ENCODE data around the gene SUPT3H.

SUPT3H gene

DNA sequence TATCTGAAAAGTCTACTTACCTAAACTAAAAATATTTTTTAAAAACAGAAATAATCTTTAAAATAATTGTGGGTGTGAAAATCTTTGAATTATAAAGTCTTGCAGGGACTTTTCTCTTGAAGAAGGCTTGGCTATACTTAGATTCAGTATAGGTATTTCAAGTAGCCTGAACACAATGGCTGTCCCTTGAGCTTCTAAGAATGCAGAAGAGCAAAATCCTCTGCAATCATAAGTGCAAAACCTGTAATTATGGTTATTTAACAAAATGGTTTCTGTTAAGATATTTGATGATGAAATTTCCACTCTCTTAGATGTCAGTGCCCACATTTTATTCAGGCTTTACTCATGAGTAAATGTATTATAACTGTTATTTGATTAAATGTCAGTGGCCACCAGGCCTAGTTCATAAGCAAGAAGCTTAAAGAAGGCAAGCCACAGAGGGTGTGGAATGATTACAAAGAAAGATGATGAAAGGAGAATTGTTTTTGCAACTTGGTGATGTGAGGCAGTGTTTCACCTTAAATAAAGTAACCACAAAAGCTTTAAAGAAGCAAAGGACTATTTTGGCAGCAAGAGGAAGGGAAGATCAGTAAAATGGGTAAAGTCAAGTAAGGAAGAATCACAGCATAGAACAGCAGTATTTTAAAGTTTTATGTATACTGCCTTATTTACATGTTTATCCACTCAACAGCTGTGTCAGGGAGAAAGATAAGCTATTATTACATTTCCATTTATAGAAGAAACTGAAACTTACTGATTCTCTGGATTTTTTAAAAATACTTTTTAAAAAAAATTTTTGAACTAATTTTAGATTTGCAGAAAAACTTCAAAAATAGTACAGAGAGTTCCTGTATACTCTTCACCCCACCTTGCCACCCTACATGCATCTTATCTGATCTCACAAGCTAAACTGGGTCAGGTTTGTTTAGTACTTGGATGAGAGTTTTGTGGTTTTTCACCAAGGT, 400.8 kb downstream of the SUPT3H start:
- DNase-seq (ENCODE audit: low read depth) = no peak
- H3K4me3 ChIP-seq (ENCODE audit: low read depth, low read length) = no peak overlapping the region
- TF ChIP-seq, protein P1, sequence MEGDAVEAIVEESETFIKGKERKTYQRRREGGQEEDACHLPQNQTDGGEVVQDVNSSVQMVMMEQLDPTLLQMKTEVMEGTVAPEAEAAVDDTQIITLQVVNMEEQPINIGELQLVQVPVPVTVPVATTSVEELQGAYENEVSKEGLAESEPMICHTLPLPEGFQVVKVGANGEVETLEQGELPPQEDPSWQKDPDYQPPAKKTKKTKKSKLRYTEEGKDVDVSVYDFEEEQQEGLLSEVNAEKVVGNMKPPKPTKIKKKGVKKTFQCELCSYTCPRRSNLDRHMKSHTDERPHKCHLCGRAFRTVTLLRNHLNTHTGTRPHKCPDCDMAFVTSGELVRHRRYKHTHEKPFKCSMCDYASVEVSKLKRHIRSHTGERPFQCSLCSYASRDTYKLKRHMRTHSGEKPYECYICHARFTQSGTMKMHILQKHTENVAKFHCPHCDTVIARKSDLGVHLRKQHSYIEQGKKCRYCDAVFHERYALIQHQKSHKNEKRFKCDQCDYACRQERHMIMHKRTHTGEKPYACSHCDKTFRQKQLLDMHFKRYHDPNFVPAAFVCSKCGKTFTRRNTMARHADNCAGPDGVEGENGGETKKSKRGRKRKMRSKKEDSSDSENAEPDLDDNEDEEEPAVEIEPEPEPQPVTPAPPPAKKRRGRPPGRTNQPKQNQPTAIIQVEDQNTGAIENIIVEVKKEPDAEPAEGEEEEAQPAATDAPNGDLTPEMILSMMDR (IDR thresholded peaks at IDR 0.05; ENCODE audit: control insufficient read depth, extremely low read depth, insufficient read depth) = no peak

DNA sequence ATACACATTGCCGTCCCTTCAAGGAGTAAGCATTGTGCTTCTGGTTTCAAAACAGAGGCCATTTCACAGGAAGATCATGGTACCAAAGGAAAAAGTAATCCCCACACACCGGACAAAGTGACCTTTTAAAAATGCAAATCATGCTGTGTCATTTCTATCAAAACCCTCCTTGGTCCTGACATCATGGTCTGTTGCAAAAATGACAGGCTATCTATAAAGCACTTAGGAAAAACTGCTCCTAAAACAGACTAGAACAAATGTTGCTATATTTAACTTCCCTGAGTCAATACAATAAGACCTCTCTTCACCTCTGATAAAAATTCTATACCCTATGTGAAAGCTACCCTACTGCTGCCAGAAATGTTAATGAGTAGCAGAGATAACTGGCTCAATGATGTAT, 403.2 kb downstream of the SUPT3H start:
- TF ChIP-seq, protein P1 (IDR thresholded peaks at IDR 0.05; ENCODE audit: control insufficient read depth, extremely low read depth, insufficient read depth) = no peak
- DNase-seq (ENCODE audit: low read depth) = no peak
- no peak overlapping the region for H3K4me3 ChIP-seq (ENCODE audit: low read depth, low read length)

DNA sequence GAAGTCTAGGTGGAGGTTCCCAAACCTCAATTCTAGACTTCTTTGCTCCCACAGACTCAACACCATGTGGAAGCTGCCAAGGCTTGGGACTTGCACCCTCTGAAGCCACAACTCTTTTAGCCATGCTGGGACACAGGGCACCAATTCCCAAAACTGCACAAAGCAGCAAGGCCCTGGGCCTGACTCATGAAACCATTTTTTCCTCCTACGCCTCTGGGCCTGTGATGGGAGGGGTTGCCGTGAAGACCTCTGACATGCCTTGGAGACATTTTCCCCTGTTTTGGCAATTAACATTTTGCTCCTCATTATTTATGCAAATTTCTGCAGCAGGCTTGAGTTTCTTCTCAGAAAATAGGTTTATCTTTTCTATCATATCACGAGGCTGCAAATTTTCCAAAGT, 405.0 kb downstream of the SUPT3H start:
- no peak for DNase-seq (ENCODE audit: low read depth)
- no peak overlapping the region for H3K4me3 ChIP-seq (ENCODE audit: low read depth, low read length)
- TF ChIP-seq, protein P1 (IDR thresholded peaks at IDR 0.05; ENCODE audit: control insufficient read depth, extremely low read depth, insufficient read depth) = no peak

DNA sequence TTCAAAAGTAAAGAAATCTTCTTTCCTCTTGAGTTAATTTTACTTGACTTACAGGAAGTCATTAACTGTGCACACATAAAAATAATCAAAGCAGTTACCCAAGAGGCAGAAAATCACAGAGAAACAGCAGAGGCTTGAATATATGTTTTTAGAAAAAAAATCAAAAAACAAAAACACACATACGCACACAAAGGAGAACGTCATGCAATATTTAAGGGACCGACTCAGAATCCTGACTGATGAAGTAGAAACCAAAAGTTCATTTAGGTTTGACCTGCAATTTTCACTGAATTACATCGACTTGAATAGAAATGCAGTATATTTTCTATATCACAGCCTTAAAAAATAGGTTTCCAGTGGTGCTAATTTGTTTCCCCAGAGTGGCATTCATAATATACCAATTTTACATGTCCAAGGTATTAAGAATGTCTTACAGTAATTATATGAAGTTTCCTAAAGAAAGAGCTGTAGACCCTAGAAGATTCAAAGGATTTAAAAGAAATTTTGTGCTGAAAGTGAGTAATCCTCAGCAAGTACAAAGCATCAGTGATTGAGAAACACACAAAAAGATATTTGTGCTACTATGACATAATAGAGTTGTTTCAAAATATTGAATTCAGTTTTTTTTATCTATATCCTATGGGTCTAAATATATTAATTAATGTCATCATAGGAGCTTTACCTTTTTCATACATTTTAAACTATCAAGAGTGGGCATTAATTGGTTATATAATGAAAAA, 408.1 kb downstream of the SUPT3H start:
- no peak for DNase-seq (ENCODE audit: low read depth)
- TF ChIP-seq, protein P1 (IDR thresholded peaks at IDR 0.05; ENCODE audit: control insufficient read depth, extremely low read depth, insufficient read depth) = no peak
- no peak overlapping the region for H3K4me3 ChIP-seq (ENCODE audit: low read depth, low read length)

DNA sequence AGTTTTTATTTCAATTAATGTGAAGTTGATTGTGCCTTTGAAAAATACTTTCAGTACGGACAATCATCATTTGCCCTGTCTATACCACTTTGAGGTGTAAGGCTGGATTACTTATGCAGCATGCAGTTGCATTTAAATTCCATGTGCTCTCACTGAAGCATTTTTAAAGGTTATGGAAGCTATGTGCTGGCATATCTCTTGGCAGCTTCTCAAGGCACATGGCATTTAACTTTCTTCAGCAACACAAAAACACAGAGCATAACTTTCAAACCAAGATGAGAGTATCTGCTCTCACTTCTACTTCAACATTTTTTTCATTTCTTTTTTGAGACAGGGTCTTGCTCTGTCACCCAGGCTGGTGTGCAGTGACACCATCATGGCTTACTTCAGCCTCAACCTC, 410.3 kb downstream of the SUPT3H start:
- no peak for DNase-seq (ENCODE audit: low read depth)
- H3K4me3 ChIP-seq (ENCODE audit: low read depth, low read length) = no peak overlapping the region
- TF ChIP-seq, protein P1 (IDR thresholded peaks at IDR 0.05; ENCODE audit: control insufficient read depth, extremely low read depth, insufficient read depth) = no peak

DNA sequence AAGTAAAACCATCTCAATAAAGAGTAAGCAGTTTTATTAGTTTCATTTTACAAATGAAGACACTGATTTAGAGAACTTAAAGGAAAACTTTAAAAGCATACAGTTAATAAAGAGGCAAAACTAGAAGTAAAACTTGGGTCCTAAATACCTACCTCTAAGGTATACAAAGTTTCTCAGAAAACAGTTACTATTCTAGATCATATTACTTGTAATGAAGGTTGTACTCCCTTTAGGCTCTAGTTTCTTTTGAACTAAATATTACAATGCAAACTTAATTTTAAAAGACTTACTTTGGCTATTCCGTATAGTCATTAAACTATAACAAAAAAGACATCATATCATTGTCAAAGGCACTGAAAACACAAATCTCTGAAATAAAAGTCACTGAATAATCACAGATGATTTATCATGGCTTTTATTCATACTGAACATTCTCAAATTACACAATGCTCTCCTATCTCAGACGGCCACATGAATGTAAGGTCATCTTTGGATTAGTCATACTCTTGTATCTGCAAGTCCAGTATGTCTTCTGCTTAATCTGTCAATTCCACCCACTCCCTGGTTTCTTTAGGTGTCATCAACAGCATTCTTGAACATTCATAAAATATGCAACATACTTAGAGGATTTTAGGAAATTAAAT, 411.2 kb downstream of the SUPT3H start:
- H3K4me3 ChIP-seq (ENCODE audit: low read depth, low read length) = no peak overlapping the region
- DNase-seq (ENCODE audit: low read depth) = no peak
- TF ChIP-seq, protein P1 (IDR thresholded peaks at IDR 0.05; ENCODE audit: control insufficient read depth, extremely low read depth, insufficient read depth) = no peak
